ENCODE measurements around the gene RPL5. TPM values are rescaled to one million over a fixed set of nuclear protein-coding genes. Genes with fewer than 3 reads are reported as not detected.

Gene RPL5
- total RNA-seq, 1 donor from 2014 or later = 1,908 TPM

Other genes with a start within 250 kb of the RPL5 start
- gene EVI5, start 46.9 kb upstream of the RPL5 start, total RNA-seq = 63.3 and 82.3 TPM in 2 replicates
- gene DIPK1A, start 129.4 kb downstream of the RPL5 start, total RNA-seq = 0.33 and 0.53 TPM in 2 replicates
- gene MTF2, start 247.2 kb downstream of the RPL5 start, total RNA-seq = 30.0 and 41.5 TPM in 2 replicates